SK-N-MC (cell line): ENCODE measurements around the gene ANKRD60.

ENCODE experiments used
- DNase-seq: peaks from one replicate; pipeline ENCODE4 v3.0.0-alpha.2; 2011; ENCODE audit warnings: low read depth, low spot score
- H3K27ac ChIP-seq: fragments of 200-600 bp; sonication (generic); 2 replicates; pipeline ENCODE4 v1.5.1; 2016; ENCODE audit warnings: mixed run types
- H3K36me3 ChIP-seq: fragments of 200-600 bp; sonication (generic); 2 replicates; pipeline ENCODE4 v1.6.1; 2017; ENCODE audit warnings: antibody characterized with exemption, low read length, mixed read lengths; ENCODE audit not compliant: insufficient read depth
- H3K4me3 ChIP-seq: fragments of 200-600 bp; sonication (generic); 2 replicates; pipeline ENCODE4 v1.5.1; 2016
- H3K9ac ChIP-seq: fragments of 200-600 bp; sonication (generic); 2 replicates; pipeline ENCODE4 v1.8.0; 2017; ENCODE audit warnings: mixed run types, mixed read lengths; ENCODE audit not compliant: insufficient read length
- H3K9me3 ChIP-seq: fragments of 200-600 bp; sonication (generic); 2 replicates; pipeline ENCODE4 v1.6.1; 2017; ENCODE audit warnings: low read depth, mild to moderate bottlenecking, antibody characterized with exemption, low read length, moderate library complexity, mixed read lengths
- EZH2 ChIP-seq: fragments of 200-600 bp; sonication (generic); IDR thresholded peaks from one replicate; pipeline ENCODE4 v1.6.1; 2017; ENCODE audit warnings: antibody characterized with exemption
- FOXP2 ChIP-seq: optimal IDR thresholded peaks from 2 replicates; pipeline ENCODE3; 2011; ENCODE audit warnings: mild to moderate bottlenecking, moderate library complexity; ENCODE audit not compliant: insufficient read depth; ENCODE audit errors: extremely low read length, control extremely low read depth
- POLR2AphosphoS5 ChIP-seq: IDR thresholded peaks from 2 replicates; pipeline ENCODE4 v1.6.1; 2012; ENCODE audit warnings: mild to moderate bottlenecking, low read depth, low read length, borderline replicate concordance

Gene ANKRD60

DNA sequence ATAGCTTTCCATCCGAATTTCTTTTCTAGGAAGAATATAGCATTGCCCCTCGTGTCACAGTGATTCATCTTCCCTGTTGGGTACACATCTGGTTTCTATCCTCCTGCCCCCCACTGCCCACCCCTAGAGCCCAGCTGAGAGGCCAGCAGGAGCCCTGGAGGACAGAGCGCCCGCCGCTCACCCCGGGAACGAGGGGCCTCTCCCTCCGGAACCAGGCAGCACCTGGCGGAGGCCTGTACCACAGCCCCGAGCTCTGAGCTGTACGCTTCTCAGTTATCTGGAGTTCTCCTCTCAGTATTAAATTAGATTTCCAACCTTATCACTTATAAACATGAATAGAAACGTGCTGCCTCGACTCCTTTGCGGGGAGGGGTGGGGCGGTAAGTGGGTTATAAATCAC, 6.0 kb downstream of the ANKRD60 start:
- Histone ChIP-seq H3K27ac (no peak overlapping the region), H3K4me3 (no peak overlapping the region), H3K36me3 (no peaks in the 10 kb centered on the region), H3K9me3 (no peaks in the 10 kb centered on the region), H3K9ac (no peak overlapping the region)
- no peak for TF ChIP-seq POLR2AphosphoS5
- TF ChIP-seq EZH2: no peak
- TF ChIP-seq FOXP2: no peak
- DNase-seq: no peak

DNA sequence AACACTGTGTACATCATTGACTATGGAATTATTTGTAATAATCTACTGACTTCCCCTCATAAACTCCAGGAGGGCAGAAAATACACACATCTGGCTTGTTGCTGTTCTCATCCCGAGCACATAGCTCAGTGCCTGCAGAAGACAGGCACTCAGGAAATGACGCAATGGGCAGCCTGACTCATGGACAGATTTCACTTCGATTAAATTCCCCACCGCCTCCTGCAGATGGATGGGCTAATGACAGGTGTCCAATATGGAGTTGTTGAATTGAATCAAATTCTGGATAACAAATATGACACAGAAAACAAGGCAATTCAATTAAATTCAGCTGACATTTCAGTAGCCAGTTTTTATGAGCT, 9.1 kb downstream of the ANKRD60 start:
- peak; percentile 69 for TF ChIP-seq FOXP2
- no peak for TF ChIP-seq POLR2AphosphoS5
- Histone ChIP-seq H3K4me3 (peak overlapping the region; percentile 69), H3K36me3 (no peaks in the 10 kb centered on the region), H3K9ac (no peak overlapping the region), H3K9me3 (no peaks in the 10 kb centered on the region), H3K27ac (peak overlapping the region; percentile 61)
- peak; percentile 57 for DNase-seq

- no peaks in the 10 kb centered on the region for H3K36me3 ChIP-seq
- peak overlapping the region; percentile 69 for H3K4me3 ChIP-seq
- peak overlapping the region; percentile 61 for H3K27ac ChIP-seq
- no peak for DNase-seq
- no peaks in the 10 kb centered on the region for H3K9me3 ChIP-seq
- no peak for TF ChIP-seq POLR2AphosphoS5
- TF ChIP-seq EZH2: no peak
- no peak for TF ChIP-seq FOXP2
- no peak overlapping the region for H3K9ac ChIP-seq
These were observed 9.7 kb downstream of the ANKRD60 start for GRCh38 chr20:58218665-58219341.

- no peak for DNase-seq
- TF ChIP-seq FOXP2 (no peak), POLR2AphosphoS5 (no peak)
- no peaks in the 10 kb centered on the region for H3K36me3 ChIP-seq
- no peak overlapping the region for H3K4me3 ChIP-seq
- H3K9me3 ChIP-seq: no peaks in the 10 kb centered on the region
- no peak overlapping the region for H3K9ac ChIP-seq
- H3K27ac ChIP-seq: no peak overlapping the region
These were observed 12.1 kb downstream of the ANKRD60 start for GRCh38 chr20:58216334-58216733.

DNA sequence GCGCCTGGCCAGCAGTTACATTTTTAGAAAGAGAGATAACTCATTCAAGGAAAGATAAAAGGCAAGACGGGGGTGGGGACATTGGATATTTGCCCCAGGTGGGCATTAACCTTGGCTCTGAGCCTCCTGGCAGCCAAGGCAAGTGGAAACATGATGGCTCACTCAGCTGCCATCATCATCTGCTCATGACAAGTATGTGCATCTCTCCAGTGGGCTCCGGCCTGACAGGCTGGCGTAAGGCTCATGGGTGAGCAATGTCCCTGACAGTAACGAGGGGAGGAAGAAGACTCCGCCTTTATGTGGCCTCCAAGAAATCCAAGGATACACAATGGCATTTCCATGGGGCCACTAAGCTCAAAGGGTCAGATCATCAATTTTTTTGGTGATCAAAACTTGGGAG, 13.3 kb downstream of the ANKRD60 start:
- DNase-seq: no peak
- H3K9ac ChIP-seq: no peak overlapping the region
- TF ChIP-seq FOXP2 (no peak), EZH2 (no peak), POLR2AphosphoS5 (no peak)
- no peak overlapping the region for H3K4me3 ChIP-seq
- H3K36me3 ChIP-seq: no peaks in the 10 kb centered on the region
- H3K27ac ChIP-seq: no peak overlapping the region
- H3K9me3 ChIP-seq: no peaks in the 10 kb centered on the region

DNA sequence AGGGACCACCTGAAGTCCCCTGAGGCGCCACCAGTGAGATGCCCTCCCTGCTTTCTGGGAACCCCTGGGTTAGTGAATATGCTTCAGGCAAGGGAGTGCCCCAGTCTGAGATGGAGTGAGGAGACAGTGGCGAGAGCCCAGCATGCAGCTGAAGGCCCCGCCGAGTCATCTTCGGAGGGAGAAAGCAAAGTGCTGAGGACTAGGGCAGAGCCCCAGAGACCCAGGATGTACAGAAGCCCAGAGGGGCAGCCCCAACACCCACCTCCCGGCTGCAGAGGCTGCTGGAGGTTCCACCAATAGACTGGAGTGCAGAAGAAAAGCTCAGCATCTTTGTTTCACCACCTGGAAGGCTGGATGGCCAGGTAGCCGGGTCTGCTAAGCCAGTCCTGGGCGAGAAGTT, 14.1 kb downstream of the ANKRD60 start:
- DNase-seq: no peak
- Histone ChIP-seq H3K36me3 (no peaks in the 10 kb centered on the region), H3K4me3 (no peak overlapping the region), H3K9me3 (no peaks in the 10 kb centered on the region), H3K27ac (no peak overlapping the region), H3K9ac (no peak overlapping the region)
- no peak for TF ChIP-seq EZH2
- TF ChIP-seq FOXP2: no peak
- TF ChIP-seq POLR2AphosphoS5: no peak

- no peak overlapping the region for H3K4me3 ChIP-seq
- DNase-seq: no peak
- no peaks in the 10 kb centered on the region for H3K36me3 ChIP-seq
- no peak overlapping the region for H3K27ac ChIP-seq
- no peaks in the 10 kb centered on the region for H3K9me3 ChIP-seq
- H3K9ac ChIP-seq: no peak overlapping the region
- no peak for TF ChIP-seq EZH2
- TF ChIP-seq POLR2AphosphoS5: no peak
- TF ChIP-seq FOXP2: no peak
These were observed 14.7 kb downstream of the ANKRD60 start for GRCh38 chr20:58213716-58214115.

- Histone ChIP-seq H3K27ac (no peak overlapping the region), H3K9ac (no peak overlapping the region), H3K4me3 (no peak overlapping the region), H3K9me3 (no peaks in the 10 kb centered on the region), H3K36me3 (no peaks in the 10 kb centered on the region)
- DNase-seq: no peak
- TF ChIP-seq FOXP2 (no peak), EZH2 (no peak), POLR2AphosphoS5 (no peak)
These were observed 15.3 kb downstream of the ANKRD60 start for GRCh38 chr20:58213121-58213520.

- no peak for DNase-seq
- no peak overlapping the region for H3K4me3 ChIP-seq
- H3K36me3 ChIP-seq: no peaks in the 10 kb centered on the region
- no peaks in the 10 kb centered on the region for H3K9me3 ChIP-seq
- no peak overlapping the region for H3K27ac ChIP-seq
- H3K9ac ChIP-seq: no peak overlapping the region
- TF ChIP-seq FOXP2: no peak
These were observed 15.8 kb downstream of the ANKRD60 start for GRCh38 chr20:58212636-58213035.
